HG03064 (cell line): ENCODE data around the gene GABBR2.

Source experiments
- ATAC-seq: cut with Tn5 transposase; IDR thresholded peaks from one replicate; pipeline ENCODE4 v1.9.1; 2021; ENCODE audit warnings: low read depth; ENCODE audit not compliant: unreplicated experiment

Gene GABBR2

DNA sequence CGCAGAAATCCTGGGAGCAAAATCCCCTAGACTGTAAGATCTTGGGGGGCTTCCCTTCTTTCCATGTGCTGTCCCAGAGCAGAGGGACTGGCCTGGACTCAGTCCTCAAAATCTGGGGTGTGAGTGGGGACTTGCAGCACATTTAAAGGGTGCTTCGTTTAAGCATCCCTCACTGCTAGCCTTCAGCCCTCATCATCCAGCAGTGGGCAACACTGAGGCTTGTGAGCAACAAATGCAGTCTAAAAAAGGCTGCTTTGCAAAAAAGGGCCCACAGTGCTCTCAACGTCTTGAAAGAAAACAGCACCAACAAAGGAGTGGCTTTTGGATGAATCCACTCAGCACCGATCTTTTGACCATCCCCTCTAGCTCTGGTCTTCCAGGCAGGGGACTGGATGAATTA, 325.0 kb downstream of the GABBR2 start:
- ATAC-seq, result no peak

DNA sequence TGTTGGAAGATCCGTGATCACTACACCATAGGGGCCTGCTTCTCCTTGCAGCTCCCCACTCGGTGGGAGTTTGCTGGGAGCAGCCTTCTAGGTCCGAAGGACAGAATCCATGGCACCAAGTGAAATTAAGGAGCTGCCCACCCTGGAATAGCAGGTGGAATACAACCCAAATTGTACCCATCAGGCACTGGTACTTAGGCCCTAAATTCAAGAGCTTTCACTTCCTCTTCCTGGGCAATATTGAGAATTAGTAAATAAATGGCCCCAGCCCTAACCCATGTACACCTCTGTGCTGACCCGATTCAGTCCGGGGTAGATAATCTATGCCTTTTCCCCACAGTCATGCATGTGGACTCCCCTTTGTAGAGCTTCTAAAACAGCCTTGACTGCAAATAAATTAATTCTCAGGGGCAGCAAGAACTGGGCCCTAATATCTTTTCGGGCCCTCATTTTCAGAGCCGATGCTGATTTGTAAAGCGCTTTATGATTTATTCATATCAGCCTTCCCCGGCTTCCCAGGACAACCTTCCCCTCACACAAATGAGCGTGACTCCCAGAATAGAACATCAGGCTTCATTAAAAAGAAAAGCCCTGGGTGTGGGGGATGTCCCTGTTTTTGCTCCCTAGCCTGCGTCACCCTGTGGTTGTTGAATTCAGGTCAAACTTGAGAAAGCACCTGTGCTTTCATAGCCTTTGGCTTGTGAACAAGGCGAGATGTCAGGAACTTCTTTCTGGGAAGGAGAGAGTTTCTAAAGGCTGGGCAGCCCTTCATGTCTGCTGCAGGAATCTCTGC, 327.2 kb downstream of the GABBR2 start:
- ATAC-seq, result no peak

DNA sequence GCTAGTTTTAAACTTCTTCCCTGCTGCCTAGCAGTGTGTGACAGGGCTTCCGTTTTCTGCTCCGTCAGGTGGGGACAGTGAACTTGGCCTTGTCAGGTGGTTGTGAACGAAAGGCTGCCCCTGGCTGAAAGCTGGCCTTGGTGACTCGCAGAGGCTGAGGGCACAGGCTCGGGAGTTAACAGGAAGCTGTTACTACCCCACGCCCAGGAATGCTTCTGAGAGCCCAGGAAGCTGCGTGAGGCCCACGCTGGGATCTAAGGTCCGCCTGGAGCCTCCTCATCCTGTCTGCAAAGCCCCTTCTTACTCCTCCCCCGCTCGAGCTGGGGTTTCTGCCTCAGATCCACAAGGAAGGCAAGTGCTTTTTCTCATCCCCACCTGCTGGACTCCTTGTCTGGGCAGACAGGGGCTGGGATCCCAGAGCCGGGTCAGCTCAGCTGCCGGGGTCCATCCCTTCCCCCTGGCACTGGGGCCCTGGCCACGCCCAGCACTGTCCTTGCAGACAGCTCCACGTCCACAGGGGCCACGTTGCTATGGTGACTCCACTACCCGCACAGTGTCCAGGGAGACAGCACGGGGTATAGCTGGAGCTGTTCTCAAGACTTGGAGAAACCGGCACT, 328.6 kb downstream of the GABBR2 start:
- peak; percentile 70 for ATAC-seq

DNA sequence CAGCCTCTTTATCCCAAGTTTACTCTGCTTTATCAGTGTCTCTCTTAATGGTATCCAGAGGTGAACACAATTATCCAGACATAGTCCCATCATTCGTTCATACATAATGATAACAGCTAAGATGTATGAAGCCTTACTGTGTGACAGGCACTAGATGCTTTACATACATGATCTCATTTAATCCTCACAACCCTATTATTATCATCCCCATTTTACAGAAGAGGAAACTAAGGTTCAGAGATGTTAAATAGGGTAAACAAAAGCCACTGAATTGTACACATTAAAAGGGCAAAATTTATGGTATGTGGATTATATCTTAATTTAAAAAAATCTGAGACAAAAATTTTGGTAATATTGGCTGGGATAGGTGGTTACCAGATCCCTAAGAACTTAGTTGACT, 329.2 kb downstream of the GABBR2 start:
- ATAC-seq, result no peak

DNA sequence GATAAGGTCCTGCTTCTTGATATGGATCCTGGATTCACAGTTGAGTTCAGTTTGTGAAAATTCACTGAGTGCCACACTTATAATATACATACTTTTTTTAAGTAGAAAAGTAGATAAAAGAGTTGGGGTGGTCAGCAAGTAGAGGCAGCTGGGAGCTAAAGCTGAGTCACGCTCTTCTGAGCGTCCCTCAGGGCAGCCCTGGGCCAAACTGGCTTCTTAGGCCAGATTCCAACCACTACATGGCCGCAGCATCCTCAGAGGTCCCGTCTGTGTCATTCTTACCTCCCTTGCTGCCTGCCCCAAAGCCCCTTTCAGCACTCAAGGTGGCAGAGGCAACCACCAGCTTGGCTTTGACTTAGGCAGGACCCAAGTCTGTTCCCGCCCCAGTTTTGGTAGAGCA, 329.9 kb downstream of the GABBR2 start:
- ATAC-seq, result no peak

DNA sequence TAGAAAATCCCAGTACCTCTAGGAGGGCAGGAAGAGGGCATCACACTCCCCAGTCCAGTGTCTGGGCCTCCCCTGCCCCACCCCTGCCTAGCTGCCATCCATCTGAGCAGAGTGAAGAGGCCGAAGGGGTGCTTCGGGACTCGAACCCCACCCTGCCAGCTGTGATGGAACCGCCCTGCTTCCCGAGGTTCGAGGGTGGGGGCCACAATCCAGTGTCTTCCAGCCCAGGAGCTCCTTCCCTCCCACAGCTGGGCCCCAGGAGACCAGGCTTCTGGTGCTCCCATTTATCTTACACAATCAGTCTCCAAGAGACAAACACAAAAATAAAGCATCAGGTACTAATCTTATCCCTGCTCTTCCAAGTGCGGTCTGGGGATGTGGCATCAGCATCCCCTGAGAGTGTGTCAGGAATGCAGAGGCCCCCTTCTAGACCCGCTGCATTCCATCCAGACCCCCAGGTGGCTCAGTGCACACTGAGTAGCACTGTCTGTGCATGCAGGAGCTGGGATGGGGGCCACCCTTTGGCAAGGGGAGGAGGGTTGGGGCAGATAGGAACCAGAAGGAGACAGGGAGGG, 330.4 kb downstream of the GABBR2 start:
- no peak for ATAC-seq

DNA sequence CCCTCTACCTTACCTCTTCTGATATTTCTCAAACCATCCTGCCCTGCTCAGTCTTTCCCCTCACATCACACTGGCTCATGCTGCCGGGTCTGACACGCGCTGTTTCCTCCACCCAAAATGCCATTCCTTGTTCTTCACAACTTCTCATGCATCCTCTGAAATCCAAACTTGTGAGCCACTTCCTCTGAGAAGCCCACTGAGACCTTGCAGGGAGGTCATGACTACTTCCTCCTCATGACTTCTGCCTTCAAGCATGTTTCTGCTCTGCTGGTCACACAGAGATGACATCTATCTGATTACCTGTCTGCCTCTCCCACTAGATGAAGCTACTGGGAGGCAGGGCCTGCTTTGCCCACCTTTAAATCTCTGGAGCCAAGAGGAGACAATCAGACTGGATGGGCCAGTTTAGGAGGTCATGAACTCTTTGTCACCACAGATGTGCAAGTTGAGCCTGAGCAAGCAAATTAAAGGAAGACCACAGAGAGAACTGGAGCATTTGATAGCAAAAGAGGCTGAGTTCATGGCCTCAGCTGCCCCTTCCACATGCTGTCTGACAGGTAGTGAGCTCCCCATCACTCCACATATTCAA, 333.5 kb downstream of the GABBR2 start:
- ATAC-seq, result no peak

DNA sequence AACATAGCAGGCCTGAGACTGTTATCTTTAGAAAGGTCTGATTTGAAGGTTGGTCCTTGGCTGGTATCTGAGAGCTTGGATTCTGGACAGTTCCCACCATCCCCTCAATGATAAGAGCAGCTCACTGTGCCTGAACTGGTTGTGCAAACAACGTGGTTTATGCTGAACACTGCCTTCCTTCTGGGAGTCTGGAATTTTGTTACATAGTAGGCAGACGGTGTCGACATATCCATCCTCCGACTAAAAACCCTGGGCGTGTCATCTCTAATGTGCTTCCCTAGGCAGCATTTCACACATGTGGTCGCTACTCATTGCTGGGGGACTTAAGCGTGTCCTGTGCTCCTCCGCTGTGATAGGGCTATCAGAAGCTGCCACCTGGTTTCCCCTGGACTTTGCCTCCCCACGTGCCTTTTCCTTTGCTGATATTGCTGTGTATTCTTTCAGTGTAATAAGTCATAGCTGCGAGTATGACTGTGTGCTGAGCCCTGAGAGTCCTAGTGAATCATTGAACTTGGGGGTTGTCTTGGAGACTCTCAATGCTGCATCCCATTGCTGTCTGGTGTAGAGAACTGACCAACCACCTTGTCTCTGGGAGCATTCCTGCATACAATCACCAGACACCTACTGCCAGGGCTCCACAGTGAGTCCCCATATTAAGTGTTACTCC, 334.2 kb downstream of the GABBR2 start:
- ATAC-seq, result no peak

DNA sequence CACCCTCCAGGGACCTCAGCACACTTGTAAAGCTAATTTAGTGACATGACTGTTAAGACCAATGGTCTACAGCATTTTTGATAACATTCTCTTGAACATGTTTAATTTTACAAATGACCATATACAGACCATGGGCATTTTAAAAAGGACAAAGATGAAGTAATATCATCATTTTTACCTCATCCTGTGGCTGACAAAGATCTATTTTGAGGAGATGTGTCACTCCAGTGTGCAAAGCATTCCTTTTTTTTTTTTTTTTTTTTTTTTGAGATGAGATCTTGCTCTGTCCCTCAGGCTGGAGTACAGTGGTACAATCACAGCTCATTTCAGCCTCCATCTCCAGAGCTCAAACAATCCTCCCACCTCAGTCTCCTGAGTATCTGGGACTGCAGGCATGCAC, 335.1 kb downstream of the GABBR2 start:
- no peak for ATAC-seq

DNA sequence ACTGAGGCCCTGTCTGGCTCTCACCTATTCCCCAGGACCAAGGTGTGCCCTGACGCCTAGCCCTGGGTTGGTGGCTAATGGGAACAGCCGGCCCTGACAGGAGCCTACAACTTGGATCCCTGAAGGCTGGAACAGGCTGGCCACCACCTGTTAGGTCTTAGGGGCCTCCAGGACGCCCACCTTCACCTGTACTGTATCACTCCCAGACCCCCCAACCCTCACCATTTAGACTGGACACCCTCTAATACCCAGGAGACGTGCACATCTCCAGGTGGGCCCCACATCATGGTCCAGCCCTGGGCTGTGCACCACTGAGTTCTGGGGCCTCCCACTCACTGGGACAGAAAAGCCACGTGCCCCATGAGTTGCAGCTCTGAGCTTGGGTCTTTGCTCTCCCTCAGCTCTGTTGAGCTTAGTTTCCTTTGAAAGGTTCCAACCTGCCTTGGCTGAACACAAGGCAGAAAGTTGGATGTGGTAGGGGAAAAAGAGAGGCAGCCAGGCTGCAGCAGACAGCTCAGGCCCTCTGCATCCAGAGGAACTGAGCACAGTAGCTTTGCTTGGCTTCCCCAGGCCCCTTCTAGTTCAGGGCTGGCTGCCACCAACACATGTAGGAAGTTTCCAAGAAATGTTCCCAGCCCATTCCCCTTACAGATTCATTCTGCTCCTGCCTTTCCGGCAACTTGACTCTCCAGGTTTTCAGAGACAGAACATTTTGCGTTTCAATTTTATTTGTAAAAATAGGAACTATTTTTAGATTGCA, 336.5 kb downstream of the GABBR2 start:
- no peak for ATAC-seq

DNA sequence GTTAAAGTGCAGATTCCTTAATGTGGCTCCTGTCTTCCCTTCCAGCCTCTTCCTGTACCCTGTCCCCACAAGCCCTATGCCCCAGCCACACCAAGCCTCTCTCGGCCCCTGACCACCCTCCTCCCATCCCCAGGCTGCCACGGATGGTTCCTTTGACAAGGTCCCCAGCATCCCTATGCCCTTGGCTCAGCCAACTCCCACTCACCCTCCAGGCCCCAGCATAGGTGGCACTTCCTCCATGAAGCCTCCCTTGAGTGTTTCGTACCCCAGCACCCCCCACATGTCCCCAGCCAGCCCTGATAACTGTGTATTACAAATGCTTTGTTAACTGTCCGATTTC, 337.8 kb downstream of the GABBR2 start:
- no peak for ATAC-seq

DNA sequence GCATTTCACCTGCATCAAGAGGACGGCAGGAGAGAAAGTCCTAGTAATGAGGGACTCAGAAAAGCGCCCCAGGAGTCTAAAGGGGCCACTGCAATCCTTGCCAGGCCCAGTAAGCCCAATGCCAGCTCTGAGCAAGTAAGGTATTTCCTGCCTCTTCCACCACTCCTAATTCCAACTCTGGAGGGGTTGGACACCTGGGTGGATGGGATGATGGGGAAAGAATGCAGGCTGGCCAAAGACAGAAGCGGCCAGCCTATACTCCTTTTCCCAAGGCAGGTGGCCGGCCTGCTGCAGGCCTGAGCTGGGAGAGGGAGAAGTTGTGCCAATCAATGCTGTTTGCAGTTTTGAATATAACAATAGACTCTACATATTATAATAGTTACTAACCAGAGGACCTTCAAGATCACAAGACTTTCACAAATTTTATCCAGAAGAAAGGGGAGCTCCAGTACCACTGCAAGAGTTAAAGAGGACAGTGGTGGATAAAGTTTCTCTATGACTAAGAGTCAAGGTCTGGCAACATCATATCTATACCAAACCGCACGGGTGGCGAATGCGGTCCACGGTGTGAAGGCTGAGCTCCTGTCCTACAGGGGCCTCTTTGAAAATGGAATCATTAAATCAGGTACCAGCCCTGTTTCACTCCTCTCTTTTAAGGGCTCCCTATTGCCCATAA, 338.3 kb downstream of the GABBR2 start:
- ATAC-seq, result no peak

DNA sequence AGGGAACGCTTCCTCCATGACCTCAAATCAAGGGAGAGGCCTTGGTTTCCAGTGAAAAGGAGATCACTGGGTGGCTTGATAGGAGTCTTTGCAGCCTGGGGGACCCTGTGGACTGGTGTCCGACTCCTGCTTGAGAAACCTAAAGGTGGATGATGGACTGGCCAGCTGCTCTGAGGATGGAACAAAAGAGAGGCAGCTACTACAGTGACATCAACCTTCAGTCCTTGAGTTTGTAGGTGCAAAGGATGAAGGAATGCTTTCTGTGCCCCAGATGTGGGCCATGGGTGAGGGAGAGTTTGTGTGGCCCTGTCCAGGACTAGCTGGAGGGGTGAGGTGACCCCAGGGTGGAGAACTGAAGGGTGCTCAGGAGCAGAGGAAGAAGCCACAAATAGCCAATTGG, 338.8 kb downstream of the GABBR2 start:
- no peak for ATAC-seq

DNA sequence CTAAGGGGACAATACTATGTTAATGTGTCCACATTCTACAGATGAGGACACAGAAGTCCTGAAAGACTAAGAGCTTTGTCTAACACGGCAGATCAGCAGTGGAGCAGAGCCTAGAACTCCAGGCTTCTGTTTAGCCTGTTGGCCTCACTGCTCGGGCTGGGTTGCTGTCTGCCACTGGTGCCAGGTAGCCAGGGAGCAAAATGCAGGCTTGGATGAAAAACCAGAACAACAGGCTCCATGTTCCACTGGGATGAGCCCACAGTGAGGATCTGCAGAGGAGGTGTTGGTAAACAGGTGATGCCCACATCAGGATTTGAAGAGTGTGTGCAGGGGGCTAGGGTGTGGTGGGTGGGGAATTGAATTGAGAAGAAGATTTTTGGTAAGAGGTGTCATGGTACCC, 339.3 kb downstream of the GABBR2 start:
- ATAC-seq, result no peak

DNA sequence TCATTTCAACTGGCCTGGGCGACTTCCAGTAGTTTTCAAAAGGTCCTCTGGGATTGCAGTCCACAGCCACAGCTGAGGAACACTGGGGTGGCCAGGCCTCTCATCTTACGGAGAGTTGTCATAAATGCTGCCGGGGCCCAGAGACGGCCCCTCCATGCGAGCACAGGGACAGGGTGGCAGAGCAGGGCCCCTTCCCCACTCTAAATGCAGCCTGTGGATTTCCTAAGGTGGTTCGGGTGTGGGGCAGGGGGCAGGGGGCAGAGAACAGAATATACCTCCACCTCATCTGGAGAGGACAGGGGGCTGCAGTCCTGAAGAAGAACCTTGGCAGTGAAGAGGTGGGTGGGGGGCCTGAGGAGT, 339.7 kb downstream of the GABBR2 start:
- no peak for ATAC-seq

DNA sequence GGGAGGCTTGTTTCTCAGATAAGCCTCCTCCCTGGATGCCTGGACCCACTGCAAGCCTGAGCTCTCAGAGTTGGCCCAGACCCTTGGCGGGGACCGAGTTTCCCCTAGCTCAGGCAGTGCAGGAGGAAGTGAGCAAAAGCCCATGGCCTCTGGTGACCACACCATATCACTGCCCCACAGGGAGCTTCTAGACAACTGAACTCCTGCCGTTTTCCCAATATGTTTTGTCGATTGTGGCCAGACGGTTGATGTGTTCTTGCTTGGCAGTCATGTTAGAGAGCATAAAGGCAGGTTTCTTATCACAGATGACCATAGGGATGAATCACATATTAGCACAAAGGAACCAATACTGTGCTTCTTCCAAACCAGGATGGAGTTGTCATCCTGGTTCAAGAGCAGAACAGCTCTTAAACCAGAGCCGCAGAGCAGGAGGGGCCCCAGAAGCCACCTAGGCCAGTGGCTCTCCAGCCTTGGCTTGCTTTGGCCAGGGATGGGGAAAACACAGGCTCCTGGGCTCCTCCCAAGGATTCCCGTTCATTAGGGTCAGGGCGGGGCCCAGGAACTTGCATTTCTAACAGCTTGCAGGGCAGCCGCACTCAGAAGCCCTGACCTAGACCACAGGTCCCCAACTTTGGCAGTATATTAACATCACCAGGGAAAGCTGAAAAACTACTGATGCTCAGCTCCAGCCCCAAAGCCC, 340.2 kb downstream of the GABBR2 start:
- ATAC-seq, result no peak

DNA sequence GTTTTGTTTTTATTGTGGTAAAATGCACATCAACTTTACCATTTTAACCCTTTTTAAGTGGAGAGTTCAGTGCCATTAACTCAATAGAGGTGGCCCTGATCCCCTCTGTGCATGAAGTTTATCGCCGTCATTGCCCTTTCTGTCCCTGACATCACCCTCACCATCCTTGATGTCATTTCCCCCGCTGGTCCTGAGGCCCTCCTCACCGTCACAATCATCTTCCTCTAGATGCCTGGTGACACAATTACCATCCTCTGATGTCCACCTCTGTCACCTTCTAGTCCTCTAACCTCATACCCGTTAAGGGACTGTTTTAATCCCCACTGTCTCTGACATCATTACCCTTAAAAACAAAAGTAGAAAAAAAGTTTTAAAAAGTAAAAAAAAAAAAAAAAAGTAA, 340.8 kb downstream of the GABBR2 start:
- ATAC-seq, result no peak

DNA sequence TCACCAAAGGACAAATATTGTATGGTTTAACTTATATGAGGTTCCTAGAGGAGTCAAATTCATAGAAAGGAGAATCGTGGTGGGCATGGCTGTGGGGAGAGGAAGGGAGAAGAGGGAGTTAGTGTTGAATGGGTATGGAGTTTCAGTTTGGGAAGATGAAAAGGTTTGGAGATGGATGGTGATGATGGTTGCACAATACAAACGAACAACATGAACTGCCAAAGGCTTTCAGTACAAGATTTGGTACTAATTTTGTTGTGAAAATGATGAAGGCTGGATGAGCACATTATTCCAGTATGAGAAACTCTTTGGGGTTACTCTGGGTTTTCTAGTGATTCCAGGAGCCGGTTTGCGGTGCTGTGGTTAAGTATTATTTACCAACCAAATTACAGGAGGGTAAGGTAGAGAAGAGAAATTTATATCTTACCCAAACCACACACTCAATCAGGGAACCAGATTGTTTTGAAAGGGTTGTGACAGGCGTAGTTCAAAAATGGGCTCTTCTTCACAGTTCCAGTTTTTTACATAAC, 341.3 kb downstream of the GABBR2 start:
- ATAC-seq, result no peak

DNA sequence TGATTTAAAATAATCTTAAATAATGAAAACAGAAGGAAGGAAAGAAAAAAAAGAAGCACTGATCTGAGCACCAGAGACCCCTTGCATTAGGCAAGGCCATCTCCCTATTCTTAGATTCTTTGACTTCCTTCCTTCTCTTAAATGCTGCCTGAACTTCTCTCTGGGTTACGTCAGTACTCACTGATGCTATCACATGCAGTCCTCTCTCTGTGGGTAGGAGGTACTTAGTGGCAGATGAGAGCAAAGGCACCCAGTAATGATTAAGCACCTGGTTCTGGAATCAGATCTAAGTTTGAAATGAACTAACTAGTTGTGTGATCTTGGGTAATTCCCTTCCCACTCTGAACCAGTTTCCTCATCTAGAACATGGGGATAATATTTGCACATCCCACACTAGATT, 343.0 kb downstream of the GABBR2 start:
- no peak for ATAC-seq
